NCI-H446 (cell line): ENCODE results near the gene ACVR1.

Source experiments
- DNase-seq, 2 experiments: peaks; one replicate each; lab custom pipeline; 2025; lab: John Stamatoyannopoulos, UW

Gene ACVR1

DNA sequence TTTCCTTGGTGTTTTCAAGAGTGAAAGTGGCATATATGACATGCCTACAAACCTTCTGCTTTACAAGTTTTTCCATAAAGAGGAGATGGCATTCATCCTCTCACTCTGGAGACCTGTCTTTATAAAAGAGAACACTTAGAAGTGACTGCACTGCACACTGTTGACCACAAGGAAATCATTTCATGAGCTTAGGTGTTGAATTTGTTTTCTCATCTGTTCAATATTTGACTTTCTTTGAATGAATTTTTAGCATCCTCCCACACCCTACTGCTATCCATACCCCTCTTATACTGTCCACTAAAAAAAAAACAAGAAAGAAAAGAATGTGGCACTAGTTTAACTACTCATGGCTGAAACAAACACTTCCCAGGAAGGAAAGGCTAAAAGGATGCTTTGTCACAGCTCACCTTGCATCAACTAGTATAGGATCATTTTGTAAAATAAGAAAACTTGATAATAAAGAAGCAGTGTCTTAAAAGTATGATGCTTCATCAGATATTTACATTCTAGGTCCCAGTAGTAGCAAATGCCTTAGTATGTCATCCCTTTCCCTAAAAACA, 83.0 kb downstream of the ACVR1 start:
- DNase-seq = no peak

DNA sequence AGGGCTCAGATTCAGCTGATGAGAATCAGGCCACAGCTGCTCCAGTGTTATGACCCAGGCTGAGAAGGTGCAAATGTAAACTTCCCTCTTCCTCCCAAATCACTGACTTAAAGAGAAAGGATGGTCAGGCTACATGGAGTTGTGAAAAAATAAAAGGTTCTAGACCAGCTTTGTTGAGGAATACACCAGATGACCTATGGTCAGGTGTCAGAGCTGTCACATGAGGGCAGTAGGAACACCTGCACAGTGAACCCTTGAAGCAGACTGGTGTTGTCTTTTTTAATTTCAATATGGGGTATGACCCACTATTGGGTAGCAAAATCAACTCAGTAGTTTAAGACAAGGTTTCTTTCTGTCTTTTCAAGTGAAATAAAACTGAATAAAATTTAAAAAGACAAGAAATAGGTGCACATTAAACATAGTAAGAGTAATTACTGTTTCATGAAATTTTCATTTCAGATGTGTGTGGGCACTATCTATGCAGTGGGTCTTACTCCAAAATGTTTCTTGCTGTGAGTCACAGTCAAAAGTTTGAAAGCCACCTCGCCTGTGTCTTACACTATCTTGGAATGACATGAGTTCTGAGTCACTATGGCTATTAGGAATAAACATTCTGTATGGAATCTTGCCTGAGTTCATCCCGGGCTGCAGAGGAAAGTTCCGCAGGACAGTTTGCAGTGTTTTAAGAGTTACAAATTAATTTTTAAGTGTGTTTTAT, 83.6 kb downstream of the ACVR1 start:
- no peak for DNase-seq

DNA sequence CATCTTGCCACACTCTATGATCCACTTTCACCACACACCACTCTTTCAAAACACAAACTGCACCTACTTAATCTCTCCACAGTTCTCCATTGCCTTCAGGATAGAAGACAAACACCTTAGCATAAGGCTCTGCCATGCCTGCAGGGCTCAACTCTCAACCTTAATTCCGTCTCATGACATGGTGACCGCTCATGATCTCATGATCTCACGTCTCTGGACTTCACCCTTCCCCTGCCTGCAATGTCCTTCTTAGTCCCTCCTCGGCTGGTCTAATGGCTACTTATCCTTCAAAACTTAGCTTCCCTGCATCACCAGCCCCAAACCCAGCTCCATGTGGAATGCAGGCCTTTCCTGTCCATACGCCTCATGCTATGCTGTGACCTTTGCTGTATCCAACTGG, 85.3 kb downstream of the ACVR1 start:
- no peak for DNase-seq

DNA sequence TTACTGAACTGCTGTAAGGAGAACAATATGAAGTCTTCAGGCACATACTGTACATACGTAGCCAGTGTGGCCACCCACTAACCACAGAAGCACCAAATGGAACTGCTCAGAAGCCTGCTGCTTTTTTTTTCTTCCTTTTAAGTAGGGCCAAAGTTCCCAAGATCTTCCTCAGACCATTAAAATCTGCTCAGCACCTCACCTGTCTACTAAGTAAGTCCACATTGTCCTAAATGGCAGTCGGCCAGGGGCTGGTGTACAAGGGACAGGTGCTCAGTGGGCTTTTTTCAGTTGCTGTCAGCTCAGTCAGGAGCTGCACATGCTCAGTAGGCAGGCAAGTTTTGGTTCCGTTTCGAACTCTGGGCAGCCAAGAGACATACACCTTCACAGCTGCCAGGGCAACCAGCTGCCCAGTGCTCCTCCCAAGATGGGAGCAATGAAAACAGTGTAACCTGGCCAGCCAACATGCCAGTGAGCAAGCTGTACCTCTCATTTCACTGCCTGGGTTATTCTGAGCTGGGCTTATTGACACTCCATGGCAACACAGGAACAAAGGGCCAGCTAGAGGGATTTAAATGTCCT, 86.1 kb downstream of the ACVR1 start:
- peak in 1 of 2 experiments; percentile 6 for DNase-seq

DNA sequence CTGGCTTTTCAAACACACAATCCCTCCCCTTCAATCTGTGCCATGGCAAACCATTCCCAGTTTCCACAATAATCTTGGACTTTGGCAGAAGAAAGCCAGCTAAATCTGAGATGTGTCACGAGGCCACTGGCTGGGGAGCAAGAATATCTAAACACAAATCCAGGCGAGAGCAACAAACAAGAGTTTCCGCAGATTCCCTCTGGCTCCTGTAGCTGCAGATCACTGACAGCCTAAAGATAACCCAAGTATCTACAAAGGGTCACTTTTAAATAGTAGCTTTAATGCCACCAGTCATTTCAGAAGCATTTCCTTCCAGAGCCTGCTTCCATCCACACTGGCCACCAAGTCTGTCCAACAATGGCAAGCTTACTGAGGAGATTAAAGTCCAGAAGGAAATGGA, 86.9 kb downstream of the ACVR1 start:
- DNase-seq = no peak

DNA sequence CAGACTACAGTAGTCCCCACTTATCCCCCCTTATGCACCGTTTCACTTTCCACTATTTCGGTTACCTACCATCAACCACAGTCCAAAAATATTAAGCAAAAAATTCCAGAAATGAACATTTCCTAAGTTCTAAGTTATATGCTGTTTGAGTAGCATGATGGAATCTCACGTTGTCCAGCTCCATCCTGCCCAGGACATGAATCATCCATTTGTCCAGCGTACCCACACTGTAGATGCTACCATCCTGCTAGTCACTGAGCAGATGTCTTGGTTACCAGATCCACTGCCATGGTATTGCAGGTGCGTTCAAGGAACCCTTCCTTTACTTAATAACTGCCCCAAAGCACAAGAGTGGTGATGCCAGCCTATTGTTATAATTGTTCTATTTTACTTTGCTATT, 87.9 kb downstream of the ACVR1 start:
- DNase-seq = no peak

DNA sequence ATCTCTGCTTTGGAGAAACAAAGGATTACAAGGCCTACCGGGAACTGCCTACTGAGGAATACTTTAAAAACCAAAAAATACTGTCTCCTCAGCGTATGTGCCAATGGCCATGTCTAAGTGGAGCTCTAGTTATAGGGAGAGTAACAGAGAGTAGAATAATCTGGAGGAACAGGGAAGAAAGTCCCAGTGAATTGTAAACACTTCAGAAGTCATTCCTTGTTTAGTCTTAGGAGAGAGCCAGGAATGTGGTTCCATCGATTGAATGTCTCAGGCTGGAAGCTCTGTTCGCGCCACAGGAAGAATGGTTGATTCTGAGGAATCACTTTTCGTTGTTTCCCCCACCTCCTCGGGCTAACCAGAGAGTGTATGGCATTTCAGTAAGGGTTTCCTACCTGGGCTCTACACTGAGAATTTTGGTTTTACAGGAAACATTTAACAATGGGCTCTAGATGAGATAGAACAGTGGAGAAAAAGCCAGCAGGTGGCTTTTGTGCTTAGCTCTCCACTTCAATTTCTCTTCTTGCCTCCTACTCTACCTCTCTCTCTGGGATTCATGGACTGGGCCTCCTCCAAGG, 88.7 kb downstream of the ACVR1 start:
- DNase-seq = no peak

DNA sequence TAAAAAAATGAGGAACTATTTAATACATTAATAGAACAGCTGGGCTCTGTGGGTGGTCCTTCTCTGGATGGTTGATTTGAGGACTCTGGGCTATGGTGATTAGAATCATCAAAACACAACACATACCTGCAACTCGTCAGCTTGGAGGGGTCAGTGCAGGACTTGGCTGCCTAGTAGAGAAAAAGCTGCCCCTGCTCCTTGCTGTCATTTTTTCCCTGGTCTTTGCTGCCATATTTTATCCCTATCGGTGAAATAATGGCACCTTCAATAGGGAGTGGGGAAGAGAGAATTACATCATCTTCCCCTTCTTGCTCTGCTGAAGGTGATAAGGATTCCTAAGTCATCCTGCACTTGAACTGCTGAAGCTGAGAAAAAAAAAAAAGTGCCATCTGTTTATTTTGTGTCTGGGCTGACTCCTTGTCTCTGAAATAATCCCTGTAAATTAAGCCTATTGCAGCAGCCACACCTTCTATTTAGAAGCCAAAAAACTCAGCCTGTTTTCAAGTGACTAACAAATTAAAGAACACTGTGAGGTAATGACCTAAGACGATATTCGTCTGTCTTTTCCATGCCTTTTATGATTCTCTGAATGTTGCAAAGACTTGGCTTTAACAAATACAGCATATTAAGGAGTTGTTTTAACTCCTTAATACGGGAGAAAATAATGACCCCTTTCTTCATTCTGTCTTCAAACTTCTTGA, 89.3 kb downstream of the ACVR1 start:
- DNase-seq = peak in 1 of 2 experiments; percentile 45

DNA sequence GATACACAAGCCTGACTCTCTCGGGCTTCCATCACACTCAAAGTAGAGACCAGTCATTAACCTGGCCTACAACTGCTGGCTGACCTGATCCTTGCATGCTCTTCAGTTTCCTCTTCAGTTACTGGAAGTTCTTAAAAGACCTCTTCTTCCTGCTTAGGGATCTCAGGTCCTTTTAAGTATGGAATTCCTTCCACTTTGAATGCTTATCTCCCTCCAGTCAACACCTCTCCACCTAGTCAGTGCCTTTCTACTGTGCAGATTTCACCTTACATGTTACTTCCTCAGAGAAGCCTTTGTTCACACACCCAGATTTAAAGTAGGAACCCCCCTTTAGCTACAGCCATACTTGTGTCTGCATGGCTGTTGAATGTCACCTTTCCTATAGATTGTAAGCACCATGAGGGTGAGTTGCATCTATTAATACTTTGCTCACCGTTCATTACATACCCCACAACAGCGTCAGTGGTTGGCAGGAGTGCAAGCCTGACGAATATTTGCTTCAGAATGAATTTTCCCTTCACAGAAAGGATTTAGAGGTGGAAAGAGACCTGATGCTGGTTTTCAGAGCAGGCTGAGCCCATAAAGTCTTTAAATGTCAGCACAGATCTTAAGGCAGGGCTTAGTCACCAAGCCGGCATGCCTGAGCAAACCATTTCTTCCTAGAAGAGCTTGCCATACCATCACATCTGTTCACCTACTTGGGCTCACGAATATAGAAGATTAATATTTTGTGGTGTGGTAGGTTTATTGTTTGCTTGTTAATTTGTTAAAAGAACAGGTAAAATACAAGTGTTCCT, 90.1 kb downstream of the ACVR1 start:
- DNase-seq = no peak

DNA sequence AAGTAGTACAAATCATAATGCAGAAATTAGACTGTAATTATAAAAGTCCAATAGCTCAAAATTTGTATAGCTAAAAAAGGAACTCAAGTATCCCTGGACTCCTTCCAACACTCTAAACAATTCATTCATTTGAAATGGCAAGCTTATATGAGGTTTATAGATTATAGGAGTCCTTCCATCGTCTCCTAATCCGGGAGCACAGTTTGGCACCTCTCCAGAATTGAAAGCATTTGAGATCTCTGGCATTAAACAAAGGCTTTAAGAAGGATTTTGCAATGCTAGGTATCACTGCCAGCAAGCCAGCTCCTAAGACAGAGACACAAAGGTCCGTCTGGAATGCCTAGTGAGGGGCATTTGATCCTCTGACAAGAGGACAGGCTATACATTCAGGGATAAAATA, 90.9 kb downstream of the ACVR1 start:
- peak; percentile 32 to 73 for DNase-seq

DNA sequence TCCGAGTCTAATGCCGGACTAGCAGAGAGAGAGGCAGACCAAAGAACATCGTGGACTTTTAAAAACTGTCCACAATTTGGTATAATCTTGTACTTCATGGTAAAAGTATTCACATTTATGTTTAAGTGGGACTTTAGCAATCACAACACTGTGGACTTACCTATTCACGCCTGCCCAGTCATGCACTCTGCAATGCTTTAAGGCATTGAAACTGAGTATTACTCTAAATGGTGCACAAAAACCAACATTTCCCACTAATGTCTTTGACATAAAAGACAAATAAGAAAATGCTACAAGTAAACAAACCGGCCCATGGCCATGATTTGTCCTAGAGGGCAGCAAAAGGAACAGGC, 91.3 kb downstream of the ACVR1 start:
- no peak for DNase-seq

DNA sequence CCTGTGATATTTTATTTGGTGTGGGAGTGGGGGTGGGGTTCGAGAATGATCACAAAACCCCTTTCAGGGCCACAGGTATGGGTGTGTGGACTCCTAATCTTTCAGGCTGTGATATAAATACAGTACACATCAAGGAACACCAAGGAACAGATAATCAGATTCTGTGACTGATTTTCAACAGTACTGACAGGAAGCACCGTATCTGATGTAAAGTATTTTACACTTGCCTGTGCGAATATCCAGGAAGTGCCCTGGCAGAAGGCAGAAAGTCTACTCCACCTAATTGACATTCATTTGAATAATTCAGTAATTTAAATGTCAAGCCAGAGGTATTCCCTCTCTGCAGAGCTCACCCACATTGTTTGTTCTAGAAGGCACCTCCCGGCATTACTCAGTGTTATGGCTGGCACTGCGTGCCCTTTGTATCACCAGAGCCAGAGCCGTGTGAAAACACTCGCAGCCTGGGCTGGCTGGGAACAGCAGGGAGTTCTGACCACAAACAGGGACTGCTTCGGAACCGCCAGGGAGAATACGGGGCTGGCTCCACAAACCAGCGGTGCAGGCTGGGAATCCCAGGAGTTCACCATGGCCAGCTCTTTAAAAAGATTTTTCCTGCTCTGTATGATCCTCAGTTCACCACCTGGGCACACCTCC, 91.8 kb downstream of the ACVR1 start:
- DNase-seq = peak in 1 of 2 experiments; percentile 4

DNA sequence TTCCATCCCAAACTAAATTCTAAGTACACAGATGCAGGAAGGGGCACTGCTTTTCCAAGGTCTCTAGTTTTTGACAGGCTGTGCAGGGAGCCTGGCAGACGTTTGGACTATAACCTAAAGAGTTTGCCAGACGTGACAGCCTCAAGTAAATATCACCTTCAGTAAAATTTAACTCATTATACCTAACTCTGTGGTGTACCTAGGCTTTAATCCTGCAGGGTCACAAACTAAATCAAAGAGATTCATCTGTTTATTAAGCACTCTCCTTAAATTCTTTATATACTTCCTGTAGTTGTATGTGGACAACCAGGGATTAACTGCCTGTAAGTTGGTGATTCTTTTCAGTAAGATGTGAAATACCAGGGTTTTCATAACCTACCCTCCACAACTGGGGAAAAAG, 92.9 kb downstream of the ACVR1 start:
- no peak for DNase-seq

DNA sequence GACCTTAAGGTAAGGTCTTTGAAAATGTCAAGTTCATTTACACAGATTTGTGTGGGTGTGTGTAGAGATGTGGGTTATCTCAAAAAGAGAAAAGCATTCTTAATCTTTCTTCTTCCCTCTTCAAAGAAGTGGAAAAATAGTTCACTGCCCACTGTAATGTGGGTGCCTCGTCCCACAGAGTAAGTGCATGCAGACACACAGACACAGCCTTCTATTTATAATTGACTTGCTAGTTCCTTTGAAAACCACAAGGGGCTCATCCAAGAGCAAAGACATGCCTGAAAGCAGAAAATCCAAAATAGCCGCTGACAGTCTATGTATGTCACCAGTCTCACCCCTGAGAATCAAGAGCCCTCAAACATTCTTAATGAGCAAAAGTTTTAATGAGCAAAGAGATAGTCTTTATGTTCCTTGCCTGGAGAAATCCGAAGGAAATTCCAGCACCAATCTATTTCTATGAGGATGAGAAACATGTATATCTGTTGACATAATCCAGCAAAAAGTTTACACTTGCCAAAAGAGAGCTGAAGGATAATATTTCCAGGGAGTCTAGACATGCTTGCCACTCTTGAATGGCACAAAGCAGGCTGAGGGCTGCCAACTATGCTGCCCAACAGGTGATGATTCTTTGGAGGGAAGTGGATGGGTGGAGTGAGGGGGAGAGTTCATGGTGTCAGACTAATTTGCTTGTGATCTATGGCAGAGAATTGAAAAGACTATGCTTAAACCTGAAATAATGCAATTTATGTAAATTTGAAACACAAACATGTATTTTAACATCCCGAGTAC, 93.9 kb downstream of the ACVR1 start:
- DNase-seq = peak in 1 of 2 experiments; percentile 19

DNA sequence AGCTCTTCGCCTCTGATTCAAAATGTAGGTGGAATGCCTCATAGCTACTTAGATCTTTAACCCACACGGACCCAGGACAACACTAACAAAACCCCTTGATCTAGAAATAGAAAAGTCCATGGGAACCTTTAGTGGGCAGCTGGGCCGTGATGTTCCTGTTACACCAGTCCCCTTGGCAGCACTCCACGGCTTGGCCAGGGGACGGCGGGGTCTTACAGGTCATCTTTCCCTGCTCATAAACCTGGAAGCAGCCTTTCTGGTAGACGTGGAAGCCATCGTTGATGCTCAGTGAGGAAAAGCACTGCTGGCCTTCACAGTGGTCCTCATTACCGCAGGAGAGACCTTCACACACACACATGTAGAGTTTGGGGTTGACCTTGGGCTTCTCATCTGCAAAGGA, 95.9 kb downstream of the ACVR1 start:
- no peak for DNase-seq

DNA sequence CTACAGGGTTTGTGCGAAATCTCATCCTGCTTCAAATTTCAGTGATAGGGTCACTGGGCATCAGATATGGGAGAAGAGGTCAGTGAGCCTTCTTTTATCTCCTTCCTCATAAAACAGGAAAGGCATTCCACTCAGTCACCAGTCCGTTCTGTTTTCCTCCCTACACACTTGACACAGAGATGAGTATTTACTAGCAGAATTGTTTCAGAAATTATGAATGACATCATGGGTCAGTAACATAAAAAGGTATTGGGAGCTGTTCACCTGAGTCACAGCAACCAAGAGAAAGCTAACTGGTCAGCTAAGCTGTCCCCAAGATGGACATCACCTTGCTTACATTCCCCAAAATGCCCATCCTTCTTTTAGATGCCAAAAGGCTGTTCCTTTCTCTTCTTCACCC, 96.3 kb downstream of the ACVR1 start:
- DNase-seq = no peak

DNA sequence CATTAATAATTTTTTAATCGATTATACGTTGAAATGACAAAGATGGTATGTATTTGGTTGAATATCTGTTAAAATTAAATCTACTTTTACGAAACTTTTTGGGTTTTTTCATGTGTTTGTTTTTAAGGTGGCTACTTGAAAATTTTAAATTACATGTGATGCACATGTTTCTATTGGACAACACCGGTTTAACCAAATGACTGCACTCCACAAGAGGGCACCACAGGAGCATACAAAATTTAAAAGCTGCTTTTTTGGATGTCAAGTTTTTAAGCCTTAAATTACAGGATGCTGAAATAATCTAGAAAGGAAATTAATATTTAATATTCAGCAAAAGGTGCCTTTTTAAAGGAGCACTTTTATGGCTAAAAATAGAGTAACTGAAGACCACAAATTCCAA, 98.7 kb downstream of the ACVR1 start:
- DNase-seq = peak; percentile 28 to 52

DNA sequence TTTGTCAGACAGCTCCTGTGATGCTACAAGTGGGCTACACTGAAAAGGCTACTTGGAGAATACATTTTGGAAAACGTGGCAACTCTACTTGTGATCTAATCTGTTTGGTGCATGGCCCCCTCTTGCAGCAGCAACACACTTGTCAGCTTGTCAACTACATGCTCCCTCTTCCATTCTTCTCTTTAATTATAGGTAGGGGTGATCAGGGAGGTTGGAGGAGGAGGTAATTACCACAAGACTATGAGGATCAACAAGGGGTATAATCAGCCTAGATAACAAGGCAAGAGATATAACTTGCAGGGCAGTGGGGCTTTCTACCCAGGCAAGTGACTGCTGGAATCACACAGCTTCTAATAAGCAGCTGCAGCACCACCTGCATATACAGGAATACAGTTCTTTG, 104.9 kb downstream of the ACVR1 start:
- DNase-seq = no peak

DNA sequence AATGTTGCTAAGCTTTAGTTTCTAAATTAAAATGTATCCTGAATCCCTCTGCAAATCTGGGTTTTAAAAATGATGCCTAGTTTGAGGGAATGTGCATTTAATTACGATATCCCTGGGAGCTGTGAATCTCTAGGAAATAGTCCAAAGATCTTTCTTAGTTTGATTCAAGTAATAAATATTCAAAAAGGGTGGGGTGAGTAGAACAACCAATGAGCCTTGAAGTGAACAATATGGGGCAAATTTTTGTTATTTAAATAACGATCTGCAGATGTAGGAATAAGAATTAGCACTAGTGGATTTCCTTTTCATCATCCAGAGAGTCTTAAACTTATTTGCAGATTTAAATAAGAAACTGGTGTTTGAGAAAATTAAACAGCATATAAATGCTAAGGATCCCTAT, 106.3 kb downstream of the ACVR1 start:
- no peak for DNase-seq

DNA sequence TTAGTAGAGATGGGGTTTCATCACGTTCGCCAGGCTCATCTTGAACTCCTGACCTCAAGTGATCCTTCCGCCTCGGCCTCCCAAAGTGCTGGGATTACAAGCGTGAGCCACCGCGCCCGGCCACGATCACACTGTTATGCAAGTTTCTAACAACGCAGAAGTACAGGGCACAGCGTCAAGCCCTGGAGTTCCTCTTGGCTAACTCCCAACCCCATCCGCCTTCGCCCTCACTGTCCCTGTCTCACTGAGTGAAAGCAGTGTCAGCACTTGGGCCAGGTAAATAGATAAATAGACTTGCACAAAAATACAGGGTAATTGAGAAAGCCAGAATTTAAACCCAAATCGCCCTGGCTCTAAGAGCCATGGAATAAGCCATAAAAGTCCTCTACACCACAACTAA, 111.7 kb downstream of the ACVR1 start:
- DNase-seq = no peak

DNA sequence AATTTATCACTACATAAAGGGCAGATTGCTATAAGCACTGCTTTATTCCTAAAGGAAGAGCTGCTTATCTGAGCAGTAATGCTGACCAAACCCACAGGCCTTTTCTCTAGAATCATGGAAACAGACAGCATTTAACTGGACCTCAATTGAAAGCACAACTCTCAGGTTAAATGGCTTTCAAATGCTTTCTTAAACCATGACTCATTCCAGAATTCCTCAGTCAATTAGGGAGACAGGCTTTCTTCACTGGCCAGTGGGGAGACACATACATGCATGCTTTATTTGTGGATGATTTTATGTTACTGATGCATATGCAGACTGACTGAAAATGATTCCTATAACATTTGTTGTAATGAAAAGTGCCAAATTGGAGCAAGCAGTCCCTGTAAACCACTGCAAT, 114.6 kb downstream of the ACVR1 start:
- no peak for DNase-seq
